ENCODE data around the gene DNMT1.

The DNMT1 gene

GRCh38 chr19:10091895-10092641 is 102.7 kb downstream of the DNMT1 start:
- no peak for DNase-seq

- DNase-seq, result no peak
Observed at GRCh38 chr19:10091370-10091687, 103.4 kb downstream of the DNMT1 start.

- no peak for DNase-seq
Observed at GRCh38 chr19:10089801-10090375, 104.9 kb downstream of the DNMT1 start.

- DNase-seq, result no peak
Observed at GRCh38 chr19:10088949-10089554, 105.7 kb downstream of the DNMT1 start.

- DNase-seq, result no peak
Observed at GRCh38 chr19:10087296-10088061, 107.3 kb downstream of the DNMT1 start.

- no peak for DNase-seq
Observed at GRCh38 chr19:10086591-10087192, 108.1 kb downstream of the DNMT1 start.

GRCh38 chr19:10085641-10086590 is 108.8 kb downstream of the DNMT1 start, which contains the start of gene SHFL:
Gene SHFL (plus strand): TSS chr19:10086317. CDS start chr19:10086428, 111 bp downstream.
- no peak for DNase-seq

GRCh38 chr19:10084803-10085202 is 110.0 kb downstream of the DNMT1 start:
- DNase-seq, result no peak

GRCh38 chr19:10083911-10084310 is 110.8 kb downstream of the DNMT1 start:
- DNase-seq, result no peak

All from NCI-H2171 (cell line).